Upper lobe of left lung (tissue), 6 donors: ENCODE results near the gene FXR1. TPM values are rescaled to one million over a fixed set of nuclear protein-coding genes. Genes with fewer than 3 reads are reported as not detected.
"Not testable (repeated sequence)": the region's sequence is repeated elsewhere in the genome, so short reads cannot be mapped to it uniquely, and the experiment has no call there.

Experiments used
- ATAC-seq, 2 donors: fragments of 200-7000 bp; cut with Tn5 transposase; one replicate each; pipeline ENCODE4 v1.9.1; 2022; ENCODE audit warnings: mild to moderate bottlenecking in 2 of 2, moderate library complexity in 2 of 2; ENCODE audit not compliant: low FRiP score in 2 of 2
- DNase-seq, 2 donors: peaks; one replicate each; pipeline ENCODE4 v3.0.0-alpha.2; 2019 to 2020
- H3K27ac ChIP-seq, 4 donors: fragments of 200-600 bp; sonication (generic); one replicate each; pipeline ENCODE4 v1.5.1; 2016 to 2019
- H3K27me3 ChIP-seq, 4 donors: fragments of 200-600 bp; sonication (generic); one replicate each; pipeline ENCODE4 v1.5.1; 2017 to 2019
- H3K36me3 ChIP-seq, 4 donors: fragments of 200-600 bp; sonication (generic); one replicate each; pipeline ENCODE4 v1.5.1; 2016 to 2019
- H3K4me1 ChIP-seq, 4 donors: fragments of 200-600 bp; sonication (generic); one replicate each; pipeline ENCODE4 v1.5.1; 2018 to 2019
- H3K4me3 ChIP-seq, 4 donors: fragments of 200-600 bp; sonication (generic); one replicate each; pipeline ENCODE4 v1.5.1; 2017 to 2019; ENCODE audit warnings: mild to moderate bottlenecking in 2 of 4, moderate library complexity in 1 of 4
- H3K9me3 ChIP-seq, 4 donors: fragments of 200-600 bp; sonication (generic); one replicate each; pipeline ENCODE4 v1.5.1; 2018 to 2019
- EP300 ChIP-seq, 4 donors: sonication (generic); formaldehyde crosslinking; IDR thresholded peaks; one replicate each; pipeline ENCODE4 v1.5.1; 2017; ENCODE audit warnings: antibody characterized with exemption in 4 of 4, control low read depth in 2 of 4
- POLR2A ChIP-seq, 4 donors: fragments of 450-650 bp; IDR thresholded peaks; one replicate each; pipeline ENCODE4 v1.5.1; 2016 to 2017; ENCODE audit warnings: antibody characterized with exemption in 4 of 4, mild to moderate bottlenecking in 2 of 4
- POLR2AphosphoS5 ChIP-seq, 2 donors: sonication (generic); formaldehyde crosslinking; IDR thresholded peaks; one replicate each; pipeline ENCODE4 v1.5.1; 2017; ENCODE audit warnings: antibody characterized with exemption in 2 of 2
- WGBS, 2 donors: methylation state at CpG; one replicate each; pipeline ENCODE4 v1.1.5; 2017 to 2018; 5-methylcytosine and 5-hydroxymethylcytosine counted together
- total RNA-seq, 6 donors: library from RNA; depleted of rRNA in 4 of 6; stranded (reverse); fragments of >200 nt in 4 of 6; gene quantifications; one replicate each; pipeline versions ENCODE4 v1.1.0 to v1.2.1, GENCODE V29; 2016 to 2021
- TF ChIP-seq, protein P1 (sequence below), 6 experiments: fragments of 450-650 bp in 4 of 6; fragments of 200-600 bp in 2 of 6; sonication (generic) in 2 of 6; IDR thresholded peaks; one replicate each; pipeline ENCODE4 v1.5.1; 2016 to 2019; ENCODE audit warnings: antibody characterized with exemption in 6 of 6
- donor health status: DM: no; HTN: no; CAD: no; lungs with moderate emphysema.
- donor health status: DM: no; HTN: yes; CAD: no; lungs with severe emphysema.

The FXR1 gene
- total RNA-seq, 6 donors from 2014 or later: 74.9 to 145 (median 88.3) TPM

DNA sequence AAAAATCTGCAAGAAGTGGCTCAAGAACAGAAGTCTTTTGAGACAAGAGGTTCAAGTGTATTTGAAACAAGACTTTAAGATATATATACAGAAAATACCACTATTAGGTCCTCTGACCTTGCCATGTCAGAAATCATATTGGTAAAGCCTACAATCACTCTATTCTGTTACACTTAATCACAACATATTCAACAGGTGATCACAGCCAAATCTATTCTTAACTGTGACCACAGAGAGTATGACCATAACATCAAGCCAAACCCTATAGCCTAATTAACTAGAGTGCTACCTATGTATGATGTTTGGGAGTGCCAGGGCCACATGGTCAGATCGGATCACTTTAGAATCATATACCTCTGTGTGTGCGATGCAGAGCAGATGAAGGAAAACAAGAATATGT is 74.9 kb downstream of the FXR1 start:
- 94 to 96% methylated on average over 2 of the region's 2 CpGs for WGBS, 2 donors
- no peak overlapping the region for H3K4me3 ChIP-seq
- TF ChIP-seq EP300 (IDR thresholded peaks at IDR 0.05): no peak
- TF ChIP-seq, protein P1, sequence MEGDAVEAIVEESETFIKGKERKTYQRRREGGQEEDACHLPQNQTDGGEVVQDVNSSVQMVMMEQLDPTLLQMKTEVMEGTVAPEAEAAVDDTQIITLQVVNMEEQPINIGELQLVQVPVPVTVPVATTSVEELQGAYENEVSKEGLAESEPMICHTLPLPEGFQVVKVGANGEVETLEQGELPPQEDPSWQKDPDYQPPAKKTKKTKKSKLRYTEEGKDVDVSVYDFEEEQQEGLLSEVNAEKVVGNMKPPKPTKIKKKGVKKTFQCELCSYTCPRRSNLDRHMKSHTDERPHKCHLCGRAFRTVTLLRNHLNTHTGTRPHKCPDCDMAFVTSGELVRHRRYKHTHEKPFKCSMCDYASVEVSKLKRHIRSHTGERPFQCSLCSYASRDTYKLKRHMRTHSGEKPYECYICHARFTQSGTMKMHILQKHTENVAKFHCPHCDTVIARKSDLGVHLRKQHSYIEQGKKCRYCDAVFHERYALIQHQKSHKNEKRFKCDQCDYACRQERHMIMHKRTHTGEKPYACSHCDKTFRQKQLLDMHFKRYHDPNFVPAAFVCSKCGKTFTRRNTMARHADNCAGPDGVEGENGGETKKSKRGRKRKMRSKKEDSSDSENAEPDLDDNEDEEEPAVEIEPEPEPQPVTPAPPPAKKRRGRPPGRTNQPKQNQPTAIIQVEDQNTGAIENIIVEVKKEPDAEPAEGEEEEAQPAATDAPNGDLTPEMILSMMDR (IDR thresholded peaks at IDR 0.05): no peak
- TF ChIP-seq POLR2A (IDR thresholded peaks at IDR 0.05): no peak
- no peak for TF ChIP-seq POLR2AphosphoS5 (IDR thresholded peaks at IDR 0.05)
- H3K27me3 ChIP-seq: no peaks in the 10 kb centered on the region
- no peaks in the 10 kb centered on the region for H3K9me3 ChIP-seq
- H3K27ac ChIP-seq: no peak overlapping the region
- peaks cover 0 to 24% (median 7%) of the 10 kb centered on the region in 4 donors for H3K4me1 ChIP-seq
- DNase-seq (no peak), ATAC-seq (no peak)
- peaks cover 0 to 44% (median 4%) of the 10 kb centered on the region in 4 donors for H3K36me3 ChIP-seq

DNA sequence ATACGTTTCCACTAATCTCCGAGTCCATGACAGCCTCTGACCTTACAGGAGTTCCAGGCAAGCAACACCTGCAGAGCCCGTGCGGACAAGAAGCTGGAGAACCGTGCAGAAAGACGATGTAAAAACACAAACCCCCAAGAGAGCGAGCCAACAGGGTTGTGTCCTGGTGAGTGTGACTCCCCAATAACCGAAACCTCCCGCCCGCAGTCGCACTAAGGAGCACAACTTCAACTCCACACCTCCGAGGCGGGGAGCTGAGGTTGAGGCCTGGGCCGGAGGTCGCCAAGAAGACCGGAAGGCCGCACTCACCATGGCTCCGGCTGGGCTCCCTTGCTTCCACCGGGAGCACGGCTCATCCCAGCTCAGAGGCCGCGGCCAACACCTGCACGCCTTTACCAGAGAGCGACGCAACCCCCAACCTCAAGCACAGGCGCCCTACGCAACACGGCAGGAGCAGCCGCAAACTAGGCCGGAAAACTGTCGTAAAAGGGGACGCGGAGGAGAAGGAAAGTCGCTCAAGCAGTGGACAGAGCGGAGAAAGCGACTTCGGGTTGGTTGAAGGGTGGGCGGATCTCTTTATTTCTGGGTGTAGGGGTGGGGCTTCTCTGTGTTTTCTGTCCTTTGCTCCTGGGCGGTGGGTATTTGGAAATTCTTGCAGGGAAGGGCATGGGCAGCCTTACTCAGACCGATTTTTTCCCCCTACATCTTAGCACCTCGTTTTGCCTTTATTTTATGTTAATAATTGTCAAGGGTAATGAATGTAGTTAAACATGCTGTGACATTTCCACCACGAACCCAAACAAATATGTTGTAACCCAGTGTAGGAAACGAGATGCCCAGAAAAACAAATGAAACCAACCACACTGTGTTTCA is 77.1 kb downstream of the FXR1 start, which contains the start of gene DNAJC19:
DNAJC19 (minus strand) TSS at position 446 of the 873 bp plus-strand sequence; CDS start at position 312, 134 bp downstream.
- H3K36me3 ChIP-seq: peaks cover 0 to 29% (median 4%) of the 10 kb centered on the region in 4 donors
- peaks cover 0 to 24% (median 7%) of the 10 kb centered on the region in 4 donors for H3K4me1 ChIP-seq
- H3K27ac ChIP-seq: peak within 1 kb of the TSS; percentile 80 to 92 (median 89)
- ATAC-seq (peak; percentile 99), DNase-seq (peak; percentile 89 to 94)
- 0% methylated on average over 18 to 34 of the region's 43 CpGs for WGBS, 2 donors
- no peaks in the 10 kb centered on the region for H3K27me3 ChIP-seq
- H3K4me3 ChIP-seq: peak within 1 kb of the TSS; percentile 60 to 83 (median 74)
- TF ChIP-seq POLR2A (IDR thresholded peaks at IDR 0.05) (peak in 3 of 4 donors; percentile 62 to 91 (median 74)), POLR2AphosphoS5 (IDR thresholded peaks at IDR 0.05) (peak; percentile 78 to 98), EP300 (IDR thresholded peaks at IDR 0.05) (no peak)
- TF ChIP-seq, protein P1 (IDR thresholded peaks at IDR 0.05): no peak
- no peaks in the 10 kb centered on the region for H3K9me3 ChIP-seq

DNA sequence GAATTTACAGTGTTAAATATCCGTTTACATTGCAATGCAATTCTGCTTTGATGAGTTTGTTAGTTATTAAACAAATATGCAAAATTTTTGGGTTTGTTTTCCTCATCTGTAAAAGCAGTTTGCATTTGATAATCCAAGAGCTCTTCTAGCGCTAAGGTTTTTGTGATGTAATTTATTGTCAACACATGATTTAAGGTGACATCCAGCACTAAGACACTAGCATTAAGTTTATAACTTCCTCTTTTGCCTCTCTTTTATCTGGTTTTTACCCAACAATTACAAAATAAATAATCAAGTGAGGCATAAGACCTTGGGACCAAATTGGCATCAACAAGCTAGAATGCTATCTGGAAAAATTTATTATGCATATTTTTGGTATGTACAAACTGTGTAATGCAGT is 78.0 kb downstream of the FXR1 start:
- Histone ChIP-seq H3K4me3 (peak overlapping the region in 3 of 4 donors; percentile 73 to 83 (median 75)), H3K27me3 (no peaks in the 10 kb centered on the region), H3K9me3 (no peaks in the 10 kb centered on the region), H3K4me1 (peaks cover 0 to 24% (median 7%) of the 10 kb centered on the region in 4 donors), H3K36me3 (peaks cover 0 to 20% (median 4%) of the 10 kb centered on the region in 4 donors), H3K27ac (peak overlapping the region in 2 of 4 donors; percentile 88 to 90)
- ATAC-seq (no peak), DNase-seq (no peak)
- WGBS, 2 donors: 22 to 27% methylated on average over 2 of the region's 2 CpGs
- no peak for TF ChIP-seq POLR2AphosphoS5 (IDR thresholded peaks at IDR 0.05)
- no peak for TF ChIP-seq POLR2A (IDR thresholded peaks at IDR 0.05)
- no peak for TF ChIP-seq EP300 (IDR thresholded peaks at IDR 0.05)
- TF ChIP-seq, protein P1 (IDR thresholded peaks at IDR 0.05): no peak

DNA sequence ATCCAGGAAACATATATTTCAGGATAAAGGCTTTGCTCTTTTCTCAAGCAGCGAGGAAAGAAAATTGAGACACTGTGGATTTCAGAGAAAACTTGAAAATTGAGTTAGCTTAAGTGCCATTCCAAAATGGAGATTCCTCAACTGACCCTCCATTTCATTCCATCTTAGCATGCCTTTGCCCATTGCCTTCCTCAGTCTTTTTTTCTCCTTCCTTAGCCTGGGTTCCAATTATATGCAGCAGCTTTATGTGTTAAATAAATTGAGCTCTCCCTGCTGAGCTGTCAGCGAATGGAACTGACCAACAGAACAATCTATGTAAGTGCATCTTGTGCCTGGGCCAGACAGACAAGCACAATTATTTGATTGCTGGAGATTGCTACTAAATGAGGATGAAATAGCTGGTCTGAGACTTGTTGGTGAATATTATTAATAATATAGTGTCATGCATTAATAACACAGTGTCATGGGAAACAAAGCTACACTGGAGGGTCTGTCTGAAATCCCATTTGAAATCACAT is 84.0 kb downstream of the FXR1 start:
- no peak for DNase-seq
- ATAC-seq: no peak
- Histone ChIP-seq H3K9me3 (peaks cover 0 to 10% (median 3%) of the 10 kb centered on the region in 4 donors), H3K4me1 (no peaks in the 10 kb centered on the region), H3K4me3 (no peak overlapping the region), H3K36me3 (no peaks in the 10 kb centered on the region), H3K27ac (no peak overlapping the region), H3K27me3 (no peaks in the 10 kb centered on the region)
- 75 to 86% methylated on average over 2 of the region's 2 CpGs for WGBS, 2 donors
- TF ChIP-seq POLR2AphosphoS5 (IDR thresholded peaks at IDR 0.05) (no peak), EP300 (IDR thresholded peaks at IDR 0.05) (no peak), POLR2A (IDR thresholded peaks at IDR 0.05) (no peak)
- TF ChIP-seq, protein P1 (IDR thresholded peaks at IDR 0.05): no peak

DNA sequence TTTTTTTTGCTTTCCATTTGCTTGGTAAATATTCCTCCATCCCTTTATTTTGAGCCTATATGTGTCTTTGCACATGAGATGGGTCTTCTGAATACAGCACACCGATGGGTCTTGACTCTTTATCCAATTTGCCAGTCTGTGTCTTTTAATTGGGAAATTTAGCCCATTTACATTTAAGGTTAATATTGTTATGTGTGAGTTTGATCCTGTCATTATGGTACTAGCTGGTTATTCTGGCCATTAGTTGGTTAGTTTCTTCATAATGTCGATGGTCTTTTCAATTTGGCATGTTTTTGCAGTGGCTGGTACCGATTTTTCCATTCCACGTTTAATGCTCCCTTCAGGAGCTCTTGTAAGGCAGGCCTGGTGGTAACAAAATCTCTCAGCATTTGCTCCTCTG is 89.9 kb downstream of the FXR1 start:
- 85 to 89% methylated on average over 4 of the region's 4 CpGs for WGBS, 2 donors
- H3K4me1 ChIP-seq, ATAC-seq, H3K27ac ChIP-seq, H3K27me3 ChIP-seq, DNase-seq, H3K4me3 ChIP-seq, H3K36me3 ChIP-seq: not testable (repeated sequence)
- peaks cover 3 to 10% (median 5%) of the 10 kb centered on the region in 4 donors for H3K9me3 ChIP-seq

DNA sequence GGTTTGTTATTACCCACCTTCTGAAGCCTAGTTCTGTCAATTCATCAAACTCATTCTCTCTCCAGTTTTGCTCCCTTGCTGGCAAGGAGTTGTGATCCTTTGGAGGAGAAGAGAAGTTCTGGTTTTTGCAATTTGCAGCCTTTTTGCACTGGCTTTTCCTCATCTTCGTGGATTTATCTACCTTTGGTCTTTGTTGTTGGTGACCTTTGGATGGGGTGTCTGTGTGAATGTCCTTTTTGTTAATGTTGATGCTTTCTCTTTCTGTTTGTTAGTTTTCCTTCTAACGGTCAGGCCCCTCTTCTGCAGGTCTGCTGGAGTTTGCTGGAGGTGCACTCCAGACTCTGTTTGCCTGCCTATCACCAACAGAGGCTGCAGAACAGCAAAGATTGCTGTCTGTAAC is 91.0 kb downstream of the FXR1 start:
- WGBS, 2 donors: 61 to 64% methylated on average over 2 of the region's 2 CpGs
- DNase-seq, H3K36me3 ChIP-seq, H3K27me3 ChIP-seq, H3K4me1 ChIP-seq, ATAC-seq, H3K4me3 ChIP-seq, H3K27ac ChIP-seq: not testable (repeated sequence)
- H3K9me3 ChIP-seq: peaks cover 3 to 10% (median 5%) of the 10 kb centered on the region in 4 donors
